ENCODE measurements around the gene LTB4R.
A peak's percentile ranks its signal among the peaks of the same experiment; 100 is the strongest.

Gene LTB4R, protein sequence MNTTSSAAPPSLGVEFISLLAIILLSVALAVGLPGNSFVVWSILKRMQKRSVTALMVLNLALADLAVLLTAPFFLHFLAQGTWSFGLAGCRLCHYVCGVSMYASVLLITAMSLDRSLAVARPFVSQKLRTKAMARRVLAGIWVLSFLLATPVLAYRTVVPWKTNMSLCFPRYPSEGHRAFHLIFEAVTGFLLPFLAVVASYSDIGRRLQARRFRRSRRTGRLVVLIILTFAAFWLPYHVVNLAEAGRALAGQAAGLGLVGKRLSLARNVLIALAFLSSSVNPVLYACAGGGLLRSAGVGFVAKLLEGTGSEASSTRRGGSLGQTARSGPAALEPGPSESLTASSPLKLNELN

DNA sequence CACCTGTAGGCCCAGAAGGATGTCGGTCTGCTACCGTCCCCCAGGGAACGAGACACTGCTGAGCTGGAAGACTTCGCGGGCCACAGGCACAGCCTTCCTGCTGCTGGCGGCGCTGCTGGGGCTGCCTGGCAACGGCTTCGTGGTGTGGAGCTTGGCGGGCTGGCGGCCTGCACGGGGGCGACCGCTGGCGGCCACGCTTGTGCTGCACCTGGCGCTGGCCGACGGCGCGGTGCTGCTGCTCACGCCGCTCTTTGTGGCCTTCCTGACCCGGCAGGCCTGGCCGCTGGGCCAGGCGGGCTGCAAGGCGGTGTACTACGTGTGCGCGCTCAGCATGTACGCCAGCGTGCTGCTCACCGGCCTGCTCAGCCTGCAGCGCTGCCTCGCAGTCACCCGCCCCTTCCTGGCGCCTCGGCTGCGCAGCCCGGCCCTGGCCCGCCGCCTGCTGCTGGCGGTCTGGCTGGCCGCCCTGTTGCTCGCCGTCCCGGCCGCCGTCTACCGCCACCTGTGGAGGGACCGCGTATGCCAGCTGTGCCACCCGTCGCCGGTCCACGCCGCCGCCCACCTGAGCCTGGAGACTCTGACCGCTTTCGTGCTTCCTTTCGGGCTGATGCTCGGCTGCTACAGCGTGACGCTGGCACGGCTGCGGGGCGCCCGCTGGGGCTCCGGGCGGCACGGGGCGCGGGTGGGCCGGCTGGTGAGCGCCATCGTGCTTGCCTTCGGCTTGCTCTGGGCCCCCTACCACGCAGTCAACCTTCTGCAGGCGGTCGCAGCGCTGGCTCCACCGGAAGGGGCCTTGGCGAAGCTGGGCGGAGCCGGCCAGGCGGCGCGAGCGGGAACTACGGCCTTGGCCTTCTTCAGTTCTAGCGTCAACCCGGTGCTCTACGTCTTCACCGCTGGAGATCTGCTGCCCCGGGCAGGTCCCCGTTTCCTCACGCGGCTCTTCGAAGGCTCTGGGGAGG, at the start of gene LTB4R:
TSS of gene LTB4R (plus strand) at position 857 of the 959 bp plus-strand sequence. CDS start 4,150 bp downstream, outside the sequence.
- DNase-seq = no peak

DNA sequence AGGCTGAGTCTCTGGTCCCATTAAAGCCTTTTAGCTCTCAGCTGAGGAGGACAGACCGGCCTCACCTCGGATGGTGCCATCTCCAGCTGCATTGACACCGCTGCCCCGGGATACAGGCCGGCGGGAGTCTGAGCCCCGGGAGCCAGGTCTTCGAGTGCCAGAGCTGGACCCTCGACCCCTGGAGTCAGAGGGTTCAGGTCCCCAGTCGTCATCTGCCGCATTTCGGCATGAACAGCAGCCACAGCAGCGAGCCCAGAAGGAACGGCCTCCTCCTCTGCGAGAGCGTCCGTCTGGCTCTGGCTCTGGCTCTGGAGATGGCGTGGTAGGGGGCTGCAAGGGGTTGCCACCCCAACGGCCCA, 49.4 kb upstream of the LTB4R start:
- DNase-seq = no peak

DNA sequence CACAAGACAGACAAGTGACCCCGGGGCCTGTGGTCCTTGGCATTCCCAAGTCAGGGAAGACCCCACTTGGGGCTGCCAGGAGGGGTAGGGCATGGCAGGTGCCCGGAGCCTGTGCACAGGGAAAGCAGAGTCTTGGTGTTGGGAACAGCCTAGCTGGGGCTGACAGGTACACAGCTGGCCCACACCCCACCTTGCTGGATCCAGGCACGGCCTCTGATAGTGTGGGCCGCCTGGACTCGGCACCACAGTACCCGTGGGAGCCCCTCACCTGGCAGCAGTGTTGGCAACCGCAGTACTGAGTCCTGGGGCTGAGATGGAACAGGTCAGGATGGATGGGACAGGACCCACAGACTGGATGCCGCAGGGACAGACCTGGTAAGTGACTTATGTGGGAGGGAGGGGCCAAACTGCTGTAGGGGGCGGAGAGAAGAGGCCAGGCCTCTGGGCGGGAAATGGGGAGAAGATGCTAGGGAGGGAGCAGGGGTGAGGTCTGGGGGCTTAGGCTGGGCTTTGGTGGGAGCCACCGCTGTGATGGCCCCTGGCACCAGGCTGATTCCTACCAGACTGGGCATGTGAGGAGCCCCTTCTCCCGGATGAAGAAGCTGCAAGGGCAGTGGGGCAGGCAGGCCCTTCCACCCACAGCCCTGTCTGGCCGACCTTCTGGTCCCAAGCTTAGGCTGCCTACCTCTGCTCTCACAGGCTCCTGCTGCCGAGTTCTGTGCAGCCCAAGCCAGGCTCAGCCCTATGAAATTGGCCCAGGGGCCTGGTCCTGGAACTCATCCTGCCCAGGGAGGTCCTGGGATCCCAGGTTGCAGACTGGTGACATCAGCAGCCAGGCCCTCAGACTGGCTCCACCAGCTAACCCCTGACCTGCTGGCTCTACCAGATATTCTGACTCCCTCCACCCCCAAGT, 48.2 kb upstream of the LTB4R start, which contains the start of gene TGM1:
TSS of gene TGM1 (minus strand) at position 357 of the 913 bp plus-strand sequence. CDS start 825 bp downstream, outside the sequence.
- no peak for DNase-seq

DNA sequence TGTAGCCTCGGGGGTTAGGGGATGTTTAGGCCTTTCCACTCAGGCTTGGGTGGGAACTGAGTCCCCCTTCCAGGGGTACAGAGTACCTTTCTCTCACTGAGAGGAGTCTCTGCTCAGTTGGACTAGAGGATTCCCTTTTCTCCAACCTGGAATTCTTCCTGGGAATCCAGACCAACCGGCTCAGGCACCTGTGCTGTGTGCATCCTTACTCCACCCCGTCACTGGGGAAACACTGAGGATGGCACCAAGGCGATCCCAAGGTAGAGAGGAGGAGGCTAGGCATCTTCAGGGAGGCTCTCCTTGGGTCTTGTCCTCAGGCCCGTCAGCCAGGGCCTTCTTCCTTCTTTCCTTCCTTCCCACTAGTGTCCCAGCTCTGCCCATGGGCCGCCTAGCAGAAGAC, 47.5 kb upstream of the LTB4R start:
- DNase-seq = no peak

DNA sequence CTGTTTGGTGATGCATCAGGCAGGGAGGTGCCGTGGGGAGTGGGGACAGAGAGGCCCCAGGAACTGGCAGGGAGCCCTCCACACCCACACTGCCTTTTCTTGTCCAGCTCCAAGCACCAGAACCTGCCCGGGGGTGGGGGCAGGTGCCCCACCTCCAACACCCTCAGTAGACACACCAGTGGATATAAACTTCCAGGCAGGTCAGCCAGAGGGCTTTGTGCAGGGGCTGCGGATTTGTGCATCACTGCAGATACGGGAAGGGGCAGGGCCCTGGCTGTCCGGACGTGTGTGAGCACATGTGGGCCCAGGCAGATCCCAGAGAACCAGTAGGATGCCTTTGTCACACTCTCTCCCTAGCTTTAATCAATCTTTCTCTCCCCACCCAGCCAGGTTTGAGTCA, 47.0 kb upstream of the LTB4R start:
- DNase-seq = no peak

DNA sequence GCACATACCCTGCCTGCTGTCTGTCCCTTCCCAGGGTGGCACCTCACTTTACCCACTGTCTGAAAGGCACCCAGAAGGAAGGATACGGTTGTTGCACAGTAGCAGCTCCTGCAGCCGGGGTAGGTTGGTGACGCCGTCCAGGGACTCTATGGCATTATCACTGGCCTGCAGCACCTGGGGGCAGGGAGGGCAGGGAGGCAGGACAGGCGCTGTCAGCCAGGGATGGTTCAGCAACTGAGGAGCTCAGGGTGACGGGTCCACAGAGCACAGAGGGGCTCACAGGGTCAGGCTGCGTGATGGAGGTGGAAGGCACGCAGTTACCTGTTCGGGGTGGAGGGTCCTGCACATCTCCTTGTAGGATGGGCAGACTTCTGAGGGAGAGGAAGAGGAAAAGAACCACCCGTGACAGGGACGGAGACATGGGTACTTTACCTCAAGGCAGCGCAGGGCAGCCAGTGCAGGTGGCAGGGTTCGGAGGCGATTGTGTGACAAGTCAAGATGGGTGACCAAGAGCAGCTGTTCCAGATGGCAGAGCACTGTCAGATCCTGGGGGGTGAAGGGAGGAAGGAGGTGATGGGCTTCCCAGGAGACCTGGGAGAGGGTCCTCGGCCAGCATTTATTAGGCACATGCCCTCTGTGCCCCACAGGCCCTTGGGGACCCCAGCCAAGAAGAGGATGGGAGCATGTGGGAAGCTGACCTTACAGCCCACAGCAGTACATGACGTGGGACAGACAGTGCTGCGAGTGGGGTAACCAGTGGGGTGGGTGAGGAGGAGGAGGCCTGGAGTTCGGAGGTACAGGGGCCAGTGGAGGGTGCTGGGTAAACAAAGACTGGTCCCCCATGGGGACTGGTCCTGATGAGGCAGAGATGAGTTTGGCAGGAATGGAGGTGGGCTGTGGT, 44.7 kb upstream of the LTB4R start:
- no peak for DNase-seq

DNA sequence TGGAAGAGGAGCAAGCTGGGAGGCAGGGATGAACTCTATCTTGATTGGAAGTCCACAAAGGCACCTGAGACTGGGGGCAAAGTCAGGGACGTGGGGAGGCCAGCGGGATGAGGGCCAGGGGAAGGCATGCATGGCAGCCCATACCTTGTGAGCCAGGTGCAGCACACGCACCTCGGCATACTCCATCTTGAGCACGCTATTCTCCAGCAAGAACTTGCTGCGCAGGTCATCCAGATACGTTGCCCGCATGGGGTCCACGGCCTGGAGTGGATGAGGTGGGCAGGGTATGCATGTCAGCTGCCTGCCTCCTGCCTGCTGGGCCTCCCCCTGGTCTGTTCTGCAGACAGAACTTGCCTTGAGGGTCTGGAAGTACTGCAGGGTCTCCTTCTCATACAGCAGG, 43.8 kb upstream of the LTB4R start:
- no peak for DNase-seq

DNA sequence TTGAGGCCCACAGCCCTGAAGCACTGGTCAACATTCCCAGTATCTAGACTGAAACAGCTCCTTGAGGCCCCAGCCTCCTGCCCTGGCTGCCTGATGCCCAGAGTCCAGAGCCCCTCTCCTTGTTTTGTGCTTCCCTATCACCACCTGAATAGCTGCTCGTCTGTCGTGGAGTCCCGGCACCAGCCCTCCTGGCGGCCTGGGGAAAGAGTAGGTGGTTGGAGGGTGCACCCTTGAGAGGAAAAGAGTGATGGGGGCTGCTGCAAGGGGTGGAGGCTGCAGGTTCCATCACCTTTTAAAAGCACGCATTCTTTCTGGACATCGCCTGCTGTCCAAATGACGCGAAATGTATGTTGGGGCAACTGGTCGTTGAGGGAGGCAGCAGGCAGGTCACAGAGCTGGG, 43.1 kb upstream of the LTB4R start:
- no peak for DNase-seq

DNA sequence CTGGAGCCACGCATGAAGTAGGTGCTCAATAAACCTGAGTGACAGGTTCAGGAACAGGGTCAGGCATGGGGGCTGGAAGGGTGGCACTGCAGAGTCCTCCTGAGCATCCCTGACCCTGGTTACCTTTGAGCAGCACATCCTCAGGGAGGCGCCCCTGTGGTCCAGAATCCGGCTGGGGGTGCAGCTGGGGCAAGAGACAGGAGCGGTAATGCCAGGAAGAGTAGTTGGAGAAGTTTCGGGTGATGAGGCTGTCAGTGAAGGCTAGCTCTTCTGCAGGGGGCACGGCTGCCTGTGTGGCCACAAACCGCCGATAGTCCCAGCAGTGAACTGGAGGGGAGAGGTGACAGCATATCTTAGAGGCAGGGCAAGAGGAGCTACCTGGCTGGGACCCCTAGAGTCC, 41.9 kb upstream of the LTB4R start:
- no peak for DNase-seq

DNA sequence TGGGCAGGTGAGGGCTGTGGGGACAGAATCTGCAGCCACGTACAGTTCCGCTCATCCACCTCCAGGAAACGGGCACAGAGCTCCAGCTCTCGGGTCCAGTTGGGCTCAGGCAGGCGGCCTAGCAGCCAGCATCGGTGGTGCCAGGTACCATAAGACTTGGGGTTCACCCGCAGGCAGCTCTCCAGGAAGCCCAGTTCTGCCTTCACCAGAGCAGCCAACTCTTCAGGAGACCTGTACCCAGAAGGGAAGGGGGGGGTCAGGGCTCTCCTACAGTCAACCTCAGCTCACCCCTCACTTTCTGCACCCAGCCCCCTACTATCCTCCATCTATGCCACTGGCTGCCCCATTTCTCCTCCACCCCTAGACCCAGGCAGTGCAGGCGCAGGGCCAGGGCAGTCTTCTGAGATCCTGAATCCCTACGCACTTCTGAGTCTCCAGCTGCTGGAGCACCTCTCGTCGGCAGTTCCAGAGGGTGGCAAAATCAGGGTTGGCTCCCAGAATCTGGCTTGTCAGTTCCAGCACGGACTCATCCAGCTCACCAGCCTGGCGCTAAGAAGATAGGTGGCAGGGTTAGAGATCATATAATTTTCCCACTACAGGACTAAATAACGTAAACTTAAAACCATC, 41.3 kb upstream of the LTB4R start:
- no peak for DNase-seq

DNA sequence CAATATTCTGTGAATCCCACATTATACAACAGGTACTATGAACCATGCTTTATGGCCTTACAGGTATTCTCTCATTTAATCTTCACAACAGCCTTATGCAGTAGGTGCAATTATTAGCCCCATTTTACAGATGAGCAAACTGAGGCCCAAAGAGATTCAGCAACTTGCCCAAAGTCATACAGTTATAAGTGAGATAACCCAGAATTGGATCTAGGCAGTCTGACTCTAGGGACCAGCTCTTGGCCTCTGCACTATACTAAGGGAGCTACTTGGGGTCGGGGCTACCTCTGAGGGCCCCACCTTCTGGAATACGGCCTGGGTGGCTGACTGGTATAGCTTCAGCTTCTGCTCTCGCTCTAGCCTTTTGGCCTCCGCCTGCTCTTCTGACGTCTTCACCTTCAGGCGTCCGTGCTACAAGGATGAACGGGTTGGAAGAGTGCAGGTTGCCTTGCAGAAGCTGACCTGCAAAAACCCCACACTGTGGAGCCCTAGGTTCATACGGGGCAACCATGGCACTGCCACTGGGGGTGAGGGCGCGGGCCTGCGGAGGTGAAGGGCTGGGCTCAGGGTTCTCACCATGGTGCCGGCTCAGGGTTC, 40.7 kb upstream of the LTB4R start:
- no peak for DNase-seq

DNA sequence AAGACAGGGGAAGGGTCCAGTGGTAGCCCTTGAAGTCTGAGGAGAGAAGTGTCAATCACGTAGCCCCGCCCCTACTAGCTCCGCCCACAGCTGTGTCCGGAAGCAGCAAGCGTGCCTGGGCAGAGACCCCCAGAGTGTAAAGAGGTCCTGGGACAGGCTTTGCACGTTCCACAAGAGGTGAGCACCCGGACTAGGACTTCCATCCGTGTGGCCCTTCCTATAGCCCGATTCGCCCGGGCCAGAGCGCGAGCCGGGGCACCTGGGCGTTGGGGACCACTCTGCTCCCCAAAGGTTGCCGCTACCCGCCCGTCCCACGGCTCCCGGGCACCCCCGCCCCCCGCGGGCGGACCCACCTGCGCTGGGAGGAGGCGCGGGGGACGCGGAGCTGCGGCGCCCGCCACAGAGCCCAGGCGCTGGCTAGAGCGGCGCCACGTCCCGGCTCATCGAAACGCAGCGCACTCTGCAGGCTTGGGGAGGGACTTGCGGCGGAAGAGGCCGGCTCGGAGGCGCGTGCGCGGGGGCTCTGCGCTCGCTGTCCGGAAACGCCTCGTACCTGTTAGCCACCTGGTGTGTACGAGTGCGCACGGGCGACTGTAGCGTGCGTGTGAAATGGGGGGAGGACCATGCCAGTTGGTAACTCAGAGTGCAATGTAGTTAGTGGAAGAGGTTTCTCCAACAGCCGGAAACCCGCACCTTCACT, 40.0 kb upstream of the LTB4R start, which contains the start of gene RABGGTA:
TSS of gene RABGGTA (minus strand) at position 464 of the 700 bp plus-strand sequence. CDS start 482 bp downstream, outside the sequence.
- peak; percentile 91 for DNase-seq

DNA sequence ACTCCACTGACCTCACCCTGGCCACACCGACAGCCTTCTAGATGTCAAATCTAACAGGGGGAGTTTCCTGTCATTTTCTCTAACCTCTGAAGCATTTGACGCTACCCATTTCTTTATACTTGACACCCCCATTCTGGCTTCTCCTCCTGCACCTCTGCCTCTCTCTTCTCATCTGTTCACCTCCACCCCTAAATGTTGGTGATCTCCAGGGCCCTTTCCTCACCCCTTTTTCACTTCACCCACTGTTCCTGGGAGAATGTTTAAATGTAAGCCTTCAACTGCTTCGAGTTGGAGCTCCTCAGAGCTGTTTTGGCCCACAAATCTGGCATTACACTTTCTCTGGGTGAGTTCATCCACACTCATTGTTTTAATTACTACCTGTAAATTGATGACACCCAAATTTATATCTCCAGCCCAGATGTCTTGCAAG, 39.5 kb upstream of the LTB4R start:
- no peak for DNase-seq

DNA sequence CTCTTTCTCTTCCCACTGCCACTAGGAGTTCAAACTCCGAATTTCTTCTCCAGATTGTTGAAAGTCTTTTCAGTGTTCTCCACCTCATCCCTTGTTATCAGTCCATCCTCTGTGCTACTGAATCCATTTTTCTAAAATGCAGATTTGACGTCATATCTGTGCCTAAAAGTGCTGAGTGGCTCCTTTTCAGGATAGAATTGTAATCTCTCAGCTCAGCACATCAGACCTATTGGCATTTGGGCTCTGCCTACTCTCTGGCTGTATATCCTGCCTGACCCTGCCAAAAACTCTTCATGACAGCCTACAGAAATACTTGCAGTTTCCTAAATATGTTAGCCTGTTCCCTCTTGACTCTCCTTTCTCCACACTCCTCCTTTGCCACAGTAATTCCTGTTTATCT, 38.8 kb upstream of the LTB4R start:
- DNase-seq = no peak

DNA sequence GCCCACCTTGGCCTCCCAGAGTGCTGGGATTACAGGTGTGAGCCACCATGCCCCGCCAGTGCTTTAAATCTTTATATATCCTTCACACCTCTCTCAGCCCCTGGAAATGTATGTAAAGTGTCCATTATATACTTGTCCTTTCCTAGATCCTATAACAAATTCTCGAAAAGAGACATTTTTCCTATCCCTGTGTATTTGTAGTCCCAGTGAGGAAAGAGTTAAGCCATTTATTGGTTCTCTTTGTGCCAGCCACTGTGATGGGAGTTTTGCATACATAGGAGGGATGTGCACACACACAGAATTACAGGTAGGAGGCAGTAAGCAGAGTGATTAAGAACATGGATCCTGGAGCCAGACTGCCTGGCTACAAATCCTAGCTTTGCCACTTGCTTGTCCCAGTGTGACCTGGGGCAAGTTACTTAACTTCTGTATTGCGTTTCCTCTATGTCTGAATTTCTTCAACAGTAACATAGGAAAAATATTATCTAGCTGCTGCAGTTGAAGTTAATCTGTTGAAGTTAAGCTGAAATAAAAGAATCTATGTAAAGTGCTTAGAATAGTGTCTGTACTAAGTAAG, 37.8 kb upstream of the LTB4R start:
- DNase-seq = no peak

DNA sequence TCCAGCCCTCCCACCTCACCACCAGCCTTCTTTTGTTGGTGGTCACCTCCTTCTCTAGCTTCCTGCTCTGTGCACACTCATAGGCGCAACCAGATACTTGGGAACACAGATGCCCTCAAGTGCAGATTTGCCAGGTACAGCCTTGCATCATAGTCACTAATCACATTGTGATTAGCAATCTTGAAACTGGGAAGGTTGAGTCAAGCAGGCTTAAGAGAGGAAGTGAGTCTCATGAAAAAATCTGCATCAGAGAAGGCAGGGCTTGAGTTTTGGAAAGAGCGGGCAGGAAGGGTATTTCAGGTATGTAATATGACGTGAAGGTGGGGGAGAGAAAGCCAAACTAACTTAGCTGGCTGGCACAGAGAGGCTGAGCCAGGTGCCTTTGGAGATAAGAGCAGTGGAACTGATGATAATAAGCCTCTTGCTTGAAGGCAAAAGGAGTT, 37.2 kb upstream of the LTB4R start:
- no peak for DNase-seq

DNA sequence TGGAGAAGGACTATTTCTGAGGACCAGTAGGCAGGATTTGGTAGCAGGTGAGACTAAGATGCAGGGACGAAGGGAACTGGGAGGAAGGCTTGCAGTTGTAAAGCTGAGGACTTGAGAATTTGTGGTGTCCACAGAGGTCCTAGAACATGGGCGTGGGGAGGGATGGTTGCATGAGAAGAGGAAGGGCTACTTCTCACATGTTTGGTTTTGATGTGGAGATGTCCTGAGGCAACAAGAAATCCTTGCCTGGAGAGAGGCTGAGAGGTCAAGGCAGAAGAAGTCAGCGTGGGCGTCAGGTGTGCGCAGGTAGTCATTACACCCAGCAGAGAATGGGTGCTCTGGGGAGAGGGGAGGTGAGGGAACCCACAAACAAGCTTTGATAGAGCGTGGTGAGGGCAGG, 34.2 kb upstream of the LTB4R start:
- no peak for DNase-seq

DNA sequence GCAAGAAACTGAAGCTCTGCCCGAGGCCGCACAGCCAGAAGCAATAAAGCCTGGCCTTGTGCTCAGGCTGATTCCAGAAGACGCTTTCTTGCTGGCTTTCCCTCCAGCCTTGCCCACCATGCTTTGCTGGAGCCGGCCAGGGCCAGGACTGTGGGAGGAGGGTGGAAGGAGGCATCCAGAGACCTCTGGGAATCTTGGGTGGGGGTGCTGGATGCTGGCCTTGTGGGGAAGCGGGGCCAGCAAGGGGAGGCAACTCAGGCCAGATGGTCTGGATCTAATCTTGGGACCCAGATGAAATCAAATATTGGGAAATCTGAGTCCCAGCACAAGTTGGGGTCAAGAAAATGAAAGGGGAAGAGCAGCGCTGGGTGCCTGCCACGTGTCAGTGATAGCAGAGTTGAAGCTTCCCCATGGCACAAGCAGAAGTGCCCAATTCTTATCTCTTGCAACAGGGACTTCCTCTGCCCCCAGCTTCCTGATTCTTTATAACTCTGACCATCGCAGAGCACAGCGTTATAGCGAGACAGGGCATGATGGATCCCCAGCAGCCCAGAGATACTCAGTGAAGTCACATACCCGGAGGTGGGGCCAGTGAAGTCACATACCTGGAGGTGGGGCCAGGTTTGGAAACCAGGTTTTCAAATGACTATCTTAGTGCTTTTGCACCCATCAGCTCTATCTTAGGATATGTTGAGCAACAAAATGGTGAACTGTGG, 33.5 kb upstream of the LTB4R start:
- no peak for DNase-seq

DNA sequence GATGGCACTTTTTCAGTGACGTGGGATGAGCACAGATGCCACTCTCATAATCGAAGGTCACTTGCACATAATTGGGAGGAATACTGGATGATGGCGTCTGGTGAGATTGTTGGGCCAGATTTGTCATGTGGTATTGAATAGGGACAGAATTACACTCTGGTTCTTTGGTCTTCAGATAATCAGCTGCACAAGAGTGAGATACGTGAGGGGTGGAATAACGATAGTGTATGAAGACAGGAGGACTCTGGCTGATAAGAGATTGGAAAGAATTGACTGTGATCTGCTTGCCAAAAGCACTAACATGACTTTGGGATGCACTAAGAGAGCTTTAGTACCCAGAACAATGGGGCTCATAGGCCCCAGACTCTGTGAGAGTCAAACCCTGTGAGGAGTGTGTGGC, 32.9 kb upstream of the LTB4R start:
- DNase-seq = no peak
